Gastroesophageal sphincter (tissue), 4 donors: ENCODE data around the gene B9D1. TPM values are rescaled to one million over a fixed set of nuclear protein-coding genes. Genes with fewer than 3 reads are reported as not detected.

Experiments used
- ATAC-seq: fragments of 150-250 bp; one replicate; pipeline ENCODE4 v1.9.1; 2016; ENCODE audit warnings: mild to moderate bottlenecking, moderate library complexity
- H3K27ac ChIP-seq, 4 donors: fragments of 200-600 bp; sonication (generic) in 3 of 4; 1 replicate in 3 of 4; 2 replicates in 1 of 4; pipeline ENCODE4 v1.5.1; 2016 to 2019
- H3K27me3 ChIP-seq: fragments of 200-600 bp; sonication (generic); one replicate; pipeline ENCODE4 v1.5.1; 2019
- H3K36me3 ChIP-seq, 2 donors: fragments of 200-600 bp; sonication (generic); one replicate each; pipeline ENCODE4 v1.5.1; 2019; ENCODE audit warnings: control low read depth in 1 of 2
- H3K4me1 ChIP-seq, 3 donors: fragments of 200-600 bp; sonication (generic); 1 replicate in 2 of 3; 2 replicates in 1 of 3; pipeline ENCODE4 v1.5.1; 2016 to 2019; ENCODE audit warnings: control low read depth in 2 of 3
- H3K4me3 ChIP-seq, 2 donors: fragments of 200-600 bp; sonication (generic); one replicate each; pipeline ENCODE4 v1.5.1; 2019; ENCODE audit warnings: mild to moderate bottlenecking in 1 of 2, moderate library complexity in 1 of 2
- H3K9me3 ChIP-seq, 3 donors: fragments of 200-600 bp; sonication (generic); one replicate each; pipeline ENCODE4 v1.5.1; 2017 to 2019; ENCODE audit warnings: control low read depth in 2 of 3
- EP300 ChIP-seq: sonication (generic); formaldehyde crosslinking; IDR thresholded peaks from one replicate; pipeline ENCODE4 v1.6.1; 2017; ENCODE audit warnings: antibody characterized with exemption, mild to moderate bottlenecking
- POLR2A ChIP-seq, 2 donors: fragments of 450-650 bp; IDR thresholded peaks; one replicate each; pipeline ENCODE4 v1.6.1; 2017; ENCODE audit warnings: antibody characterized with exemption in 2 of 2, mild to moderate bottlenecking in 2 of 2, moderate library complexity in 1 of 2
- POLR2AphosphoS5 ChIP-seq: sonication (generic); formaldehyde crosslinking; IDR thresholded peaks from one replicate; pipeline ENCODE4 v1.6.1; 2017; ENCODE audit warnings: antibody characterized with exemption
- WGBS, 2 donors: methylation state at CpG; one replicate each; pipeline ENCODE4 v1.1.5; 2018; ENCODE audit warnings: low coverage in 1 of 2; 5-methylcytosine and 5-hydroxymethylcytosine counted together
- total RNA-seq, 4 donors: library from RNA; depleted of rRNA; stranded (reverse); fragments of >200 nt; gene quantifications; one replicate each; pipeline ENCODE4 v1.1.0, GENCODE V29; 2016
- TF ChIP-seq, protein P1 (sequence below), 4 experiments: fragments of 200-600 bp in 2 of 4; fragments of 450-650 bp in 2 of 4; sonication (generic) in 1 of 4; IDR thresholded peaks; one replicate each; pipeline ENCODE4 v1.5.1; 2017 to 2019; ENCODE audit warnings: antibody characterized with exemption in 4 of 4, mild to moderate bottlenecking in 2 of 4, moderate library complexity in 2 of 4

Gene B9D1
- total RNA-seq, 4 donors from 2014 or later, result 10.5 to 30.2 (median 16.2) TPM

GRCh38 chr17:19308398-19308797 lies 54.1 kb downstream of the B9D1 start:
- no peak for ATAC-seq
- WGBS, 2 donors, result 68 to 96% methylated on average over 2 to 5 of the region's 8 CpGs
- Histone ChIP-seq H3K9me3 (no peaks in the 10 kb centered on the region), H3K4me1 (peaks cover 0 to 47% (median 0%) of the 10 kb centered on the region in 3 donors), H3K27me3 (no peaks in the 10 kb centered on the region), H3K4me3 (no peak overlapping the region), H3K27ac (no peak overlapping the region), H3K36me3 (peaks cover 0 to 51% of the 10 kb centered on the region in 2 donors)
- TF ChIP-seq POLR2AphosphoS5, result no peak
- no peak for TF ChIP-seq POLR2A (IDR thresholded peaks at IDR 0.05)
- TF ChIP-seq, protein P1, sequence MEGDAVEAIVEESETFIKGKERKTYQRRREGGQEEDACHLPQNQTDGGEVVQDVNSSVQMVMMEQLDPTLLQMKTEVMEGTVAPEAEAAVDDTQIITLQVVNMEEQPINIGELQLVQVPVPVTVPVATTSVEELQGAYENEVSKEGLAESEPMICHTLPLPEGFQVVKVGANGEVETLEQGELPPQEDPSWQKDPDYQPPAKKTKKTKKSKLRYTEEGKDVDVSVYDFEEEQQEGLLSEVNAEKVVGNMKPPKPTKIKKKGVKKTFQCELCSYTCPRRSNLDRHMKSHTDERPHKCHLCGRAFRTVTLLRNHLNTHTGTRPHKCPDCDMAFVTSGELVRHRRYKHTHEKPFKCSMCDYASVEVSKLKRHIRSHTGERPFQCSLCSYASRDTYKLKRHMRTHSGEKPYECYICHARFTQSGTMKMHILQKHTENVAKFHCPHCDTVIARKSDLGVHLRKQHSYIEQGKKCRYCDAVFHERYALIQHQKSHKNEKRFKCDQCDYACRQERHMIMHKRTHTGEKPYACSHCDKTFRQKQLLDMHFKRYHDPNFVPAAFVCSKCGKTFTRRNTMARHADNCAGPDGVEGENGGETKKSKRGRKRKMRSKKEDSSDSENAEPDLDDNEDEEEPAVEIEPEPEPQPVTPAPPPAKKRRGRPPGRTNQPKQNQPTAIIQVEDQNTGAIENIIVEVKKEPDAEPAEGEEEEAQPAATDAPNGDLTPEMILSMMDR (IDR thresholded peaks at IDR 0.05), result no peak
- no peak for TF ChIP-seq EP300

GRCh38 chr17:19307521-19307920 lies 55.0 kb downstream of the B9D1 start:
- WGBS, 2 donors, result 95 to 96% methylated on average over 5 to 7 of the region's 10 CpGs
- no peak for ATAC-seq
- Histone ChIP-seq H3K4me3 (no peak overlapping the region), H3K36me3 (peaks cover 0 to 43% of the 10 kb centered on the region in 2 donors), H3K27me3 (no peaks in the 10 kb centered on the region), H3K9me3 (no peaks in the 10 kb centered on the region), H3K27ac (no peak overlapping the region), H3K4me1 (peaks cover 0 to 47% (median 5%) of the 10 kb centered on the region in 3 donors)
- TF ChIP-seq, protein P1 (IDR thresholded peaks at IDR 0.05), result no peak
- no peak for TF ChIP-seq POLR2A (IDR thresholded peaks at IDR 0.05)
- no peak for TF ChIP-seq POLR2AphosphoS5

DNA sequence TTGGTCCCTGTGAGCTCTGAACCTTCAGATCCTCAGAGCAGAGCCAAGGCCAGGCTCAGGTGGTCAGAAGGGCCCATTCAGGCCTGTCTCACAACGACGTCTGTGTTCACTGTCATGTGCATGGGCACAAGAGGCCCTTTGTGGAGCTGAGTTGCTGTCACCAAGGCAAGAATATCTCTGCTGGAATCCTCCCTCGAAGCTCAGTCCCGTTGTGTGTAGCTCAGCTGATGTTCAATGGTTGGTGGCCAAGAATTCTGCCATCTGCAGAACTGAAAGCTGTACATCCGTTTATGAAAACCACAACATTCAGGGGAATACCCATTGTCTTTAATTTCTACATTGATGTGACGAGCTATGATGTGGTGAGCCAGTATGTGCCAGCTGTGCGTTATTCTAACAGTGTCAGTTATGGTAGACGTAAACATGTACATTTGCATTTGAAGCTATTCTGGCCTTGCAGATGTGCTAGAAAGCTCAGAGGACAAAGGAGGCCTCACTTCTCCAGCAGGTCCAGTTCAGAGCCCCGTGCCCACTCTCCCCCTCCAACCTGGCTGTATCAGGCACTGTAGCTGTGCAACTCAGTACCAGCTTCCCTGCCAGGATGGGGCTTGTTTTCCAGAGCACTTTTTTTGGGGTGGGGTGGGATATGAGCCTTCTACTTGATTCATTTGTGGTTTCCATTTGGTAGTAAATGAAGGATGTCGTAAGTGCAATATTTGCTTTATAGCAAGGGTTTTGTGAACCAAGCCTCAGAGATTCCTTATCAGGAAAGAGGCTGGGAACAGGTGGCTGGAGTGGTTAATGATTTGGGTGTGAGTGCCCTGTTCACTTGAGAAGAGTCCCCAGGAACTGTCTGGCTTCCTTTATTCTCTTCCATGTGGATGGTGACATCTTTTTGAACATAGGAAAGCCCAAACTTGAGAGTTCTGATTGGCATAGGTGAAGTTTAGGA lies 56.1 kb downstream of the B9D1 start:
- Histone ChIP-seq H3K4me1 (peaks cover 0 to 54% (median 5%) of the 10 kb centered on the region in 3 donors), H3K27ac (peak overlapping the region in 1 of 4 donors; percentile 23), H3K36me3 (peaks cover 0 to 32% of the 10 kb centered on the region in 2 donors), H3K27me3 (no peaks in the 10 kb centered on the region), H3K4me3 (no peak overlapping the region), H3K9me3 (no peaks in the 10 kb centered on the region)
- ATAC-seq, result peak; percentile 26
- no peak for TF ChIP-seq POLR2A (IDR thresholded peaks at IDR 0.05)
- TF ChIP-seq, protein P1 (IDR thresholded peaks at IDR 0.05), result no peak
- TF ChIP-seq EP300, result no peak
- TF ChIP-seq POLR2AphosphoS5, result no peak
- 58 to 70% methylated on average over 5 to 7 of the region's 10 CpGs for WGBS, 2 donors

DNA sequence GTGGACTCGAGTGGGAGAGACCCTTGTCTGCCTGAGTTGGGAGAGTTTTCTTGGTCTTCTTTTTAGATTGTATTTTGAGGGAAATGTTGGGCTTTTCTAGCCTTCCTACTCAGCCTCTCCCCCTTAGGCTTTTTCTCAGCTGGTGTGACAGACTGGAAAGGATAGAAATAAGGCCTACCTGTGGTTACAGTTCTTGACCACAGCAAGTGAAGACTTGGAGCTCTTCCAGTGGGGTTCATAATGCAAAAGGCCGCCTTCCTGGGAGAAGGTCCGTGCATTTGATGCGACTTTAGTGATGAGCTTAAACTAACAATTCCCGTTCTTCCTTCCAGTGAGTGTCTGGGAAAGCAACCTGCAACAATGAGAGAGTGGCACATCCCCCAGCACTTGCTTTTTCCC lies 56.8 kb downstream of the B9D1 start:
- ATAC-seq, result no peak
- TF ChIP-seq POLR2AphosphoS5 (no peak), POLR2A (IDR thresholded peaks at IDR 0.05) (no peak), EP300 (no peak)
- TF ChIP-seq, protein P1 (IDR thresholded peaks at IDR 0.05), result no peak
- Histone ChIP-seq H3K4me3 (no peak overlapping the region), H3K27ac (no peak overlapping the region), H3K4me1 (peaks cover 0 to 61% (median 5%) of the 10 kb centered on the region in 3 donors), H3K27me3 (no peaks in the 10 kb centered on the region), H3K36me3 (peaks cover 0 to 29% of the 10 kb centered on the region in 2 donors), H3K9me3 (no peaks in the 10 kb centered on the region)
- WGBS, 2 donors, result 38% methylated on average over 1 of the region's 5 CpGs; no CpG with 5 or more reads in 1 of the 2 donors
